ENCODE measurements around the gene SCGN.

SCGN gene

GRCh38 chr6:25695671-25696070 is 43.7 kb downstream of the SCGN start:
- no peak for DNase-seq (ENCODE audit: low read depth, low spot score)
- H3K4me3 ChIP-seq (ENCODE audit: low read depth, low read length), result no peak overlapping the region
- no peak for TF ChIP-seq CTCF (IDR thresholded peaks at IDR 0.05; ENCODE audit: low read depth, low read length)
- in situ Hi-C loops (cut with HindIII; ENCODE audit: low sequenced_read_pairs), result no loop called here

DNA sequence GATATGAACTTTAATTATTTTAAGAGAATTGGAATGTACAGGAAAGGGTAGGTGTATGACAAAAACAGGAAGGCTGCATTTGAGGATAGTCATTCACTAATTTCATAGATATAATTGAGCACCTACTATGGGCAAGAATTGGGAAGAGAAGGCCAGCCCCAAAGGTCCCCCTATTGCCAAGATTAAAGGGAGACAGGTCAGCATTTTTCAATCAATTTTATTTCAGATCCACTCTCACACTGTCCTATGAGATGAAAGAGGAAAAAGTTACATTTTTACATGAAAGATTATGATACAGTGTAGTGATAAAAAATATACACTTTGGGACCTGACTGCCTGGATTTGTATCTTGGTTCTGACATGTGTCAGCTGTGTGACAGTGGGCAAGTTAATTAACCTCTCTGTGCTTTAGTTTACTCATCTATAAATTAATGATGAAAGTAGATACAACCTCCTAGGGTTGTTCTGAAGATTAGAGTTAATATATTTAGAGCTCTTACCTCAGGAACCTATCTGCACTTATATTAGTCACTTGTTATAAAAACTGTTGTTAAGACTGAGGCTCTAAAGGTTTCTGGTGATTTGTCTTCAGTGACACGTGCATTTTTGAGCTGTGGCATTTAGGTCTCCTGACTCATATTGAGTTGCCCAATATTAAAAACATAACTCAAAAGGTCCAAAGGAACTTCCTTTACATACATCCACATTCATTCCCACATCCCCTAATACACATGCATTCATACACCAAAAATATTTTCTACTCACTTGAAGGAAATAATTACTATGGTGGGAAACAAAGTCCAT is 45.7 kb downstream of the SCGN start:
- DNase-seq (ENCODE audit: low read depth, low spot score), result no peak
- TF ChIP-seq CTCF (IDR thresholded peaks at IDR 0.05; ENCODE audit: low read depth, low read length), result no peak
- no peak overlapping the region for H3K4me3 ChIP-seq (ENCODE audit: low read depth, low read length)
- in situ Hi-C loops (cut with HindIII; ENCODE audit: low sequenced_read_pairs), result no loop called here

GRCh38 chr6:25698631-25699030 is 46.6 kb downstream of the SCGN start:
- no peak for TF ChIP-seq CTCF (IDR thresholded peaks at IDR 0.05; ENCODE audit: low read depth, low read length)
- H3K4me3 ChIP-seq (ENCODE audit: low read depth, low read length), result no peak overlapping the region
- DNase-seq (ENCODE audit: low read depth, low spot score), result no peak
- in situ Hi-C loops (cut with HindIII; ENCODE audit: low sequenced_read_pairs), result no loop called here

- H3K4me3 ChIP-seq (ENCODE audit: low read depth, low read length), result no peak overlapping the region
- TF ChIP-seq CTCF (IDR thresholded peaks at IDR 0.05; ENCODE audit: low read depth, low read length), result no peak
- no peak for DNase-seq (ENCODE audit: low read depth, low spot score)
- in situ Hi-C loops (cut with HindIII; ENCODE audit: low sequenced_read_pairs), result no loop called here
Observed at GRCh38 chr6:25699649-25700048, 47.6 kb downstream of the SCGN start.

DNA sequence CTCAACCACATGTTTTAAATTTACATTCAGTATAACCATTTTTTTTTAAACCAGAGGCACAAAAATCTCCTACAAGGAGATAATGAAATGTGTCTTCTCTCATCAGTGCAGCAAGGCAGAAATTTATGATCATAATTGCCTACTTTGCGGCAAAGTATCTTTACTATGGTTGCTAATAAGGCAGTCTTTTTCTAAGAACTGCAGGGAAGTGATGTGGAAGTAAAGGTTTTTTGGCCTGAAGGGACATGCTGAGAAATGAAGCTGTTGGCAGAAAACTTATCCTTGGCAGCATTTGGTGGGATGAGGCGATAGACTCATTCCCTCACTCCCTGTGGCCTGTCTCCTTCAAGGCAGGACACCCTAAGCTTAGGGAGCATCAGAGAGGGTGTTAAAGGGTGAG is 48.7 kb downstream of the SCGN start:
- DNase-seq (ENCODE audit: low read depth, low spot score), result no peak
- in situ Hi-C loops (cut with HindIII; ENCODE audit: low sequenced_read_pairs), result no loop called here
- no peak overlapping the region for H3K4me3 ChIP-seq (ENCODE audit: low read depth, low read length)
- no peak for TF ChIP-seq CTCF (IDR thresholded peaks at IDR 0.05; ENCODE audit: low read depth, low read length)

DNA sequence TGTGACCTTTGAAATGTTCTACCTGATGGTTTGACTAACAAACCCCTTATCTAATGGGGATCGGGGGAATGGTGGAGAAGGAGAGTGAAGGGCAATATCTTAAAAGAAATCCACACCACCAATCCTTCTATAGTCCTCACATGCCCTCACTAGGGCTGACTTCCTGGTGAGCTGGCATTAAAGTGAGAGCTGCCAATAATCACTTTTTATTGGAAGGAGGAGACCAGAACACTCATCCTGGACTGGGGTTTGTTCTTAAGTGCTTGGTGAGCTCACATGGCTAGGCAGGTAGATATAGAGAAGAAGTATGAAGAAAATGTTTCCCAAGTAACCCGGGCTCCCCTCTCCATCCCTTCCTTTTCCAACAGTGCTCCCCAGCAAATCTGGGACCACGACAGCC is 49.8 kb downstream of the SCGN start:
- in situ Hi-C loops (cut with HindIII; ENCODE audit: low sequenced_read_pairs), result no loop called here
- TF ChIP-seq CTCF (IDR thresholded peaks at IDR 0.05; ENCODE audit: low read depth, low read length), result no peak
- no peak for DNase-seq (ENCODE audit: low read depth, low spot score)
- no peak overlapping the region for H3K4me3 ChIP-seq (ENCODE audit: low read depth, low read length)
